ENCODE data around the gene SRPRB. TPM values are rescaled to one million over a fixed set of nuclear protein-coding genes. Genes with fewer than 3 reads are reported as not detected.
A peak's percentile ranks its signal among the peaks of the same experiment; 100 is the strongest.

Gene SRPRB
- total RNA-seq, 1 donor from 2014 or later, result 91.5 TPM

GRCh38 chr3:133857767-133858166 lies 52.2 kb downstream of the SRPRB start:
- Mint-ChIP-seq H3K36me3 (ENCODE audit: low read depth) (no peaks in the 10 kb centered on the region), H3K27ac (peak overlapping the region; percentile 6)
- no peak for DNase-seq (ENCODE audit: low spot score)

GRCh38 chr3:133859381-133860234 lies 54.0 kb downstream of the SRPRB start:
- Mint-ChIP-seq H3K4me1 (ENCODE audit: low read depth) (peaks cover 11% of the 10 kb centered on the region), H3K27me3 (ENCODE audit: low read depth) (no peaks in the 10 kb centered on the region), H3K27ac (no peak overlapping the region), H3K36me3 (ENCODE audit: low read depth) (no peaks in the 10 kb centered on the region), H3K9me3 (no peaks in the 10 kb centered on the region), H3K4me3 (ENCODE audit: low read depth) (no peak overlapping the region)
- intact Hi-C loops (cut with micrococcal nuclease), result no loop called here
- DNase-seq (ENCODE audit: low spot score), result no peak

More at GRCh38 chr3:133857767-133858166, 52.2 kb downstream of the SRPRB start:
- H3K4me3 Mint-ChIP-seq (ENCODE audit: low read depth), result no peak overlapping the region
- H3K27me3 Mint-ChIP-seq (ENCODE audit: low read depth), result no peaks in the 10 kb centered on the region
- intact Hi-C loops (cut with micrococcal nuclease), result no loop called here
- peaks cover 11% of the 10 kb centered on the region for H3K4me1 Mint-ChIP-seq (ENCODE audit: low read depth)
- H3K9me3 Mint-ChIP-seq, result no peaks in the 10 kb centered on the region

GRCh38 chr3:133860519-133860918 lies 54.9 kb downstream of the SRPRB start:
- Mint-ChIP-seq H3K9me3 (no peaks in the 10 kb centered on the region), H3K4me3 (ENCODE audit: low read depth) (no peak overlapping the region), H3K27me3 (ENCODE audit: low read depth) (no peaks in the 10 kb centered on the region), H3K4me1 (ENCODE audit: low read depth) (peaks cover 9% of the 10 kb centered on the region), H3K36me3 (ENCODE audit: low read depth) (no peaks in the 10 kb centered on the region), H3K27ac (no peak overlapping the region)
- intact Hi-C loops (cut with micrococcal nuclease), result no loop called here
- DNase-seq (ENCODE audit: low spot score), result no peak

GRCh38 chr3:133862161-133862560 lies 56.5 kb downstream of the SRPRB start:
- H3K9me3 Mint-ChIP-seq, result no peaks in the 10 kb centered on the region

GRCh38 chr3:133863911-133864310 lies 58.3 kb downstream of the SRPRB start:
- Mint-ChIP-seq H3K27me3 (ENCODE audit: low read depth) (peaks cover 3% of the 10 kb centered on the region), H3K36me3 (ENCODE audit: low read depth) (no peaks in the 10 kb centered on the region), H3K4me1 (ENCODE audit: low read depth) (no peaks in the 10 kb centered on the region), H3K9me3 (no peaks in the 10 kb centered on the region), H3K4me3 (ENCODE audit: low read depth) (no peak overlapping the region), H3K27ac (no peak overlapping the region)
- intact Hi-C loops (cut with micrococcal nuclease), result no loop called here
- no peak for DNase-seq (ENCODE audit: low spot score)

More at GRCh38 chr3:133862161-133862560, 56.5 kb downstream of the SRPRB start:
- no peaks in the 10 kb centered on the region for H3K36me3 Mint-ChIP-seq (ENCODE audit: low read depth)
- no peaks in the 10 kb centered on the region for H3K27me3 Mint-ChIP-seq (ENCODE audit: low read depth)
- intact Hi-C loops (cut with micrococcal nuclease), result no loop called here
- H3K27ac Mint-ChIP-seq, result no peak overlapping the region
- DNase-seq (ENCODE audit: low spot score), result no peak
- H3K4me1 Mint-ChIP-seq (ENCODE audit: low read depth), result peaks cover 7% of the 10 kb centered on the region
- no peak overlapping the region for H3K4me3 Mint-ChIP-seq (ENCODE audit: low read depth)

- Mint-ChIP-seq H3K27ac (no peak overlapping the region), H3K4me3 (ENCODE audit: low read depth) (no peak overlapping the region), H3K27me3 (ENCODE audit: low read depth) (peaks cover 3% of the 10 kb centered on the region), H3K4me1 (ENCODE audit: low read depth) (no peaks in the 10 kb centered on the region), H3K9me3 (no peaks in the 10 kb centered on the region), H3K36me3 (ENCODE audit: low read depth) (no peaks in the 10 kb centered on the region)
- intact Hi-C loops (cut with micrococcal nuclease), result no loop called here
- no peak for DNase-seq (ENCODE audit: low spot score)
These were observed 59.0 kb downstream of the SRPRB start for GRCh38 chr3:133864616-133865015.

GRCh38 chr3:133865136-133865855 lies 59.7 kb downstream of the SRPRB start:
- Mint-ChIP-seq H3K9me3 (no peaks in the 10 kb centered on the region), H3K4me3 (ENCODE audit: low read depth) (no peak overlapping the region), H3K36me3 (ENCODE audit: low read depth) (no peaks in the 10 kb centered on the region)

GRCh38 chr3:133866141-133866540 lies 60.5 kb downstream of the SRPRB start:
- H3K4me1 Mint-ChIP-seq (ENCODE audit: low read depth), result no peaks in the 10 kb centered on the region
- DNase-seq (ENCODE audit: low spot score), result no peak
- no peaks in the 10 kb centered on the region for H3K9me3 Mint-ChIP-seq
- no peak overlapping the region for H3K4me3 Mint-ChIP-seq (ENCODE audit: low read depth)
- intact Hi-C loops (cut with micrococcal nuclease), result no loop called here
- H3K27me3 Mint-ChIP-seq (ENCODE audit: low read depth), result peaks cover 3% of the 10 kb centered on the region
- no peak overlapping the region for H3K27ac Mint-ChIP-seq
- H3K36me3 Mint-ChIP-seq (ENCODE audit: low read depth), result no peaks in the 10 kb centered on the region

More at GRCh38 chr3:133865136-133865855, 59.7 kb downstream of the SRPRB start:
- Mint-ChIP-seq H3K4me1 (ENCODE audit: low read depth) (no peaks in the 10 kb centered on the region), H3K27me3 (ENCODE audit: low read depth) (peaks cover 3% of the 10 kb centered on the region), H3K27ac (no peak overlapping the region)
- intact Hi-C loops (cut with micrococcal nuclease), result no loop called here
- DNase-seq (ENCODE audit: low spot score), result no peak

GRCh38 chr3:133868186-133868585 lies 62.6 kb downstream of the SRPRB start:
- Mint-ChIP-seq H3K9me3 (no peaks in the 10 kb centered on the region), H3K4me1 (ENCODE audit: low read depth) (no peaks in the 10 kb centered on the region), H3K4me3 (ENCODE audit: low read depth) (no peak overlapping the region), H3K27me3 (ENCODE audit: low read depth) (peaks cover 3% of the 10 kb centered on the region), H3K27ac (no peak overlapping the region), H3K36me3 (ENCODE audit: low read depth) (no peaks in the 10 kb centered on the region)
- intact Hi-C loops (cut with micrococcal nuclease), result no loop called here
- no peak for DNase-seq (ENCODE audit: low spot score)

GRCh38 chr3:133868758-133869475 lies 63.3 kb downstream of the SRPRB start:
- Mint-ChIP-seq H3K9me3 (no peaks in the 10 kb centered on the region), H3K4me1 (ENCODE audit: low read depth) (peaks cover 1% of the 10 kb centered on the region), H3K4me3 (ENCODE audit: low read depth) (no peak overlapping the region), H3K27me3 (ENCODE audit: low read depth) (peaks cover 3% of the 10 kb centered on the region), H3K36me3 (ENCODE audit: low read depth) (no peaks in the 10 kb centered on the region), H3K27ac (no peak overlapping the region)
- DNase-seq (ENCODE audit: low spot score), result no peak
- intact Hi-C loops (cut with micrococcal nuclease), result no loop called here

GRCh38 chr3:133869586-133869985 lies 64.0 kb downstream of the SRPRB start:
- intact Hi-C loops (cut with micrococcal nuclease), result no loop called here
- Mint-ChIP-seq H3K9me3 (no peaks in the 10 kb centered on the region), H3K36me3 (ENCODE audit: low read depth) (no peaks in the 10 kb centered on the region), H3K27ac (no peak overlapping the region), H3K4me3 (ENCODE audit: low read depth) (no peak overlapping the region), H3K4me1 (ENCODE audit: low read depth) (peaks cover 5% of the 10 kb centered on the region), H3K27me3 (ENCODE audit: low read depth) (peaks cover 3% of the 10 kb centered on the region)
- DNase-seq (ENCODE audit: low spot score), result no peak

GRCh38 chr3:133870822-133871221 lies 65.2 kb downstream of the SRPRB start:
- Mint-ChIP-seq H3K36me3 (ENCODE audit: low read depth) (no peaks in the 10 kb centered on the region), H3K9me3 (no peaks in the 10 kb centered on the region), H3K27ac (no peak overlapping the region), H3K27me3 (ENCODE audit: low read depth) (peaks cover 6% of the 10 kb centered on the region), H3K4me1 (ENCODE audit: low read depth) (peaks cover 7% of the 10 kb centered on the region), H3K4me3 (ENCODE audit: low read depth) (no peak overlapping the region)
- no peak for DNase-seq (ENCODE audit: low spot score)
- intact Hi-C loops (cut with micrococcal nuclease), result no loop called here
